OCI-LY1 (cell line): ENCODE data around the gene ANKRD27.

ENCODE experiments used
- H2AFZ ChIP-seq: fragments of 200-600 bp; sonication (generic), shearing (Covaris generic); 2 replicates; pipeline ENCODE4 v1.6.0; 2014; ENCODE audit warnings: antibody characterized with exemption, mild to moderate bottlenecking, low read length
- H3F3A ChIP-seq: fragments of 200-600 bp; sonication (generic), shearing (Covaris generic); 2 replicates; pipeline ENCODE4 v1.6.0; 2014; ENCODE audit warnings: mild to moderate bottlenecking, antibody characterized with exemption, low read length, moderate library complexity; ENCODE audit not compliant: insufficient read depth
- H3K27ac ChIP-seq: fragments of 200-600 bp; sonication (generic); 2 replicates; pipeline ENCODE4 v1.5.1; 2014; ENCODE audit warnings: low read length, mixed run types, mild to moderate bottlenecking, low read depth; ENCODE audit not compliant: poor library complexity, severe bottlenecking
- H3K27me3 ChIP-seq: fragments of 200-600 bp; sonication (generic); 2 replicates; pipeline ENCODE4 v1.6.0; 2014; ENCODE audit warnings: antibody characterized with exemption, mild to moderate bottlenecking, low read length, moderate library complexity; ENCODE audit not compliant: insufficient read depth
- H3K36me3 ChIP-seq: fragments of 200-600 bp; sonication (generic); 2 replicates; pipeline ENCODE4 v1.6.1; 2014; ENCODE audit warnings: mild to moderate bottlenecking, antibody characterized with exemption, low read length, moderate library complexity, mixed read lengths; ENCODE audit not compliant: insufficient read depth
- H3K4me1 ChIP-seq: fragments of 200-600 bp; sonication (generic); 2 replicates; pipeline ENCODE4 v1.5.1; 2014; ENCODE audit warnings: mild to moderate bottlenecking, low read length, moderate library complexity; ENCODE audit not compliant: insufficient read depth, severe bottlenecking
- H3K4me2 ChIP-seq: fragments of 200-600 bp; sonication (generic), shearing (Covaris generic); 2 replicates; pipeline ENCODE4 v1.6.1; 2014; ENCODE audit warnings: low read length
- H3K4me3 ChIP-seq: fragments of 200-600 bp; sonication (generic); 2 replicates; pipeline ENCODE4 v1.5.1; 2014; ENCODE audit warnings: low read length, low read depth, mild to moderate bottlenecking, mixed read lengths; ENCODE audit not compliant: poor library complexity, severe bottlenecking
- H3K79me2 ChIP-seq: fragments of 200-600 bp; shearing (Covaris generic); 2 replicates; pipeline ENCODE4 v1.6.1; 2016; ENCODE audit warnings: mixed run types, low read length, mixed read lengths; ENCODE audit not compliant: insufficient read depth
- H3K9ac ChIP-seq: fragments of 200-600 bp; sonication (generic), shearing (Covaris generic); 2 replicates; pipeline ENCODE4 v1.6.1; 2014; ENCODE audit warnings: mild to moderate bottlenecking, low read length, mixed read lengths
- H3K9me2 ChIP-seq: fragments of 200-600 bp; sonication (generic), shearing (Covaris generic); 2 replicates; pipeline ENCODE4 v1.6.1; 2014; ENCODE audit warnings: low read depth, mild to moderate bottlenecking, low read length, mixed read lengths
- H3K9me3 ChIP-seq: fragments of 200-600 bp; shearing (Covaris generic); 2 replicates; pipeline ENCODE4 v1.6.1; 2014; ENCODE audit warnings: low read length, mixed read lengths
- H4K20me1 ChIP-seq: fragments of 200-600 bp; sonication (generic), shearing (Covaris generic); 2 replicates; pipeline ENCODE4 v1.6.0; 2016; ENCODE audit warnings: mild to moderate bottlenecking, low read length; ENCODE audit not compliant: insufficient read depth
- CTCF ChIP-seq: fragments of 200-600 bp; sonication (generic), shearing (Covaris generic); IDR thresholded peaks from 2 replicates; pipeline ENCODE4 v1.5.1; 2017; ENCODE audit warnings: mild to moderate bottlenecking, antibody characterized with exemption, low read length, moderate library complexity, mixed read lengths
- EZH2 ChIP-seq: fragments of 200-600 bp; sonication (generic), shearing (Covaris generic); IDR thresholded peaks from 2 replicates; pipeline ENCODE4 v1.8.0; 2017; ENCODE audit warnings: borderline replicate concordance, mixed run types, mild to moderate bottlenecking, antibody characterized with exemption, low read length, moderate library complexity, mixed read lengths

Gene ANKRD27

GRCh38 chr19:32662186-32662585, 12.8 kb downstream of the ANKRD27 start:
- H3K9me2 ChIP-seq, result no peaks in the 10 kb centered on the region
- H3K27ac ChIP-seq, result no peak overlapping the region
- no peaks in the 10 kb centered on the region for H3F3A ChIP-seq
- no peak overlapping the region for H3K4me2 ChIP-seq
- no peak overlapping the region for H2AFZ ChIP-seq
- H3K9ac ChIP-seq, result no peak overlapping the region
- H3K4me1 ChIP-seq, result no peaks in the 10 kb centered on the region
- no peaks in the 10 kb centered on the region for H3K9me3 ChIP-seq
- H3K36me3 ChIP-seq, result peaks cover 24% of the 10 kb centered on the region
- H3K27me3 ChIP-seq, result no peaks in the 10 kb centered on the region
- TF ChIP-seq EZH2, result no peak
- no peak for TF ChIP-seq CTCF
- peaks cover 28% of the 10 kb centered on the region for H3K79me2 ChIP-seq
- H3K4me3 ChIP-seq, result no peak overlapping the region
- no peaks in the 10 kb centered on the region for H4K20me1 ChIP-seq

- Histone ChIP-seq H4K20me1 (no peaks in the 10 kb centered on the region), H3K9ac (no peak overlapping the region), H3K27ac (no peak overlapping the region), H2AFZ (no peak overlapping the region), H3K4me2 (no peak overlapping the region), H3K79me2 (peaks cover 22% of the 10 kb centered on the region), H3K4me3 (no peak overlapping the region), H3K27me3 (no peaks in the 10 kb centered on the region), H3F3A (no peaks in the 10 kb centered on the region), H3K9me2 (no peaks in the 10 kb centered on the region), H3K36me3 (peaks cover 22% of the 10 kb centered on the region), H3K9me3 (no peaks in the 10 kb centered on the region), H3K4me1 (no peaks in the 10 kb centered on the region)
- TF ChIP-seq CTCF, result no peak
- no peak for TF ChIP-seq EZH2
Measured at GRCh38 chr19:32661318-32661717, 13.7 kb downstream of the ANKRD27 start.

- H4K20me1 ChIP-seq, result no peaks in the 10 kb centered on the region
- no peaks in the 10 kb centered on the region for H3K4me1 ChIP-seq
- no peak overlapping the region for H3K4me2 ChIP-seq
- no peak overlapping the region for H3K4me3 ChIP-seq
- H3F3A ChIP-seq, result no peaks in the 10 kb centered on the region
- peaks cover 12% of the 10 kb centered on the region for H3K79me2 ChIP-seq
- H3K9ac ChIP-seq, result no peak overlapping the region
- H3K27me3 ChIP-seq, result no peaks in the 10 kb centered on the region
- no peaks in the 10 kb centered on the region for H3K9me3 ChIP-seq
- no peak overlapping the region for H3K27ac ChIP-seq
- no peak for TF ChIP-seq CTCF
- no peak for TF ChIP-seq EZH2
- no peaks in the 10 kb centered on the region for H3K9me2 ChIP-seq
- H2AFZ ChIP-seq, result no peak overlapping the region
- H3K36me3 ChIP-seq, result peaks cover 26% of the 10 kb centered on the region
Measured at GRCh38 chr19:32658527-32658926, 16.5 kb downstream of the ANKRD27 start.
